OCI-LY7 (cell line): ENCODE results near the gene BNIPL.

Source experiments
- EZH2phosphoT487 ChIP-seq: fragments of 200-600 bp; sonication (generic); IDR thresholded peaks from 2 replicates; pipeline ENCODE4 v1.6.1; 2018; ENCODE audit warnings: low read depth, borderline replicate concordance, mild to moderate bottlenecking, mixed run types, antibody characterized with exemption, low read length, moderate library complexity, mixed read lengths
- TF ChIP-seq, protein P1 (sequence below): fragments of 200-600 bp; sonication (generic); conservative IDR thresholded peaks from 2 replicates; pipeline ENCODE4 v1.5.1; 2014; ENCODE audit warnings: mild to moderate bottlenecking, antibody characterized with exemption, low read length, moderate library complexity, mixed read lengths

DNA sequence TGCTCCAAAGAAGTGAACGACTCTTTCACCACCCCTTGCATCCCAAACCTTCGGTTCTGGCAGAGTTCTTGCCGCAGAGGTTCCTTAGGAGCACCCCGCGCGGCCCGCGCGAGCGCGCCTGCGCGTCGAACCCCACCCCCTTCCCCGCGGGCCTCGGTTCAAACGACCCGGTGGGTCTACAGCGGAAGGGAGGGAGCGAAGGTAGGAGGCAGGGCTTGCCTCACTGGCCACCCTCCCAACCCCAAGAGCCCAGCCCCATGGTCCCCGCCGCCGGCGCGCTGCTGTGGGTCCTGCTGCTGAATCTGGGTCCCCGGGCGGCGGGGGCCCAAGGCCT, 11.2 kb downstream of the BNIPL start, which contains the start of gene C1orf56:
- no peak for TF ChIP-seq EZH2phosphoT487
- TF ChIP-seq, protein P1, sequence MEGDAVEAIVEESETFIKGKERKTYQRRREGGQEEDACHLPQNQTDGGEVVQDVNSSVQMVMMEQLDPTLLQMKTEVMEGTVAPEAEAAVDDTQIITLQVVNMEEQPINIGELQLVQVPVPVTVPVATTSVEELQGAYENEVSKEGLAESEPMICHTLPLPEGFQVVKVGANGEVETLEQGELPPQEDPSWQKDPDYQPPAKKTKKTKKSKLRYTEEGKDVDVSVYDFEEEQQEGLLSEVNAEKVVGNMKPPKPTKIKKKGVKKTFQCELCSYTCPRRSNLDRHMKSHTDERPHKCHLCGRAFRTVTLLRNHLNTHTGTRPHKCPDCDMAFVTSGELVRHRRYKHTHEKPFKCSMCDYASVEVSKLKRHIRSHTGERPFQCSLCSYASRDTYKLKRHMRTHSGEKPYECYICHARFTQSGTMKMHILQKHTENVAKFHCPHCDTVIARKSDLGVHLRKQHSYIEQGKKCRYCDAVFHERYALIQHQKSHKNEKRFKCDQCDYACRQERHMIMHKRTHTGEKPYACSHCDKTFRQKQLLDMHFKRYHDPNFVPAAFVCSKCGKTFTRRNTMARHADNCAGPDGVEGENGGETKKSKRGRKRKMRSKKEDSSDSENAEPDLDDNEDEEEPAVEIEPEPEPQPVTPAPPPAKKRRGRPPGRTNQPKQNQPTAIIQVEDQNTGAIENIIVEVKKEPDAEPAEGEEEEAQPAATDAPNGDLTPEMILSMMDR = no peak
